ENCODE data around the gene ALK.
"Not testable (repeated sequence)": the region's sequence is repeated elsewhere in the genome, so short reads cannot be mapped to it uniquely, and the experiment has no call there.

ALK gene

DNA sequence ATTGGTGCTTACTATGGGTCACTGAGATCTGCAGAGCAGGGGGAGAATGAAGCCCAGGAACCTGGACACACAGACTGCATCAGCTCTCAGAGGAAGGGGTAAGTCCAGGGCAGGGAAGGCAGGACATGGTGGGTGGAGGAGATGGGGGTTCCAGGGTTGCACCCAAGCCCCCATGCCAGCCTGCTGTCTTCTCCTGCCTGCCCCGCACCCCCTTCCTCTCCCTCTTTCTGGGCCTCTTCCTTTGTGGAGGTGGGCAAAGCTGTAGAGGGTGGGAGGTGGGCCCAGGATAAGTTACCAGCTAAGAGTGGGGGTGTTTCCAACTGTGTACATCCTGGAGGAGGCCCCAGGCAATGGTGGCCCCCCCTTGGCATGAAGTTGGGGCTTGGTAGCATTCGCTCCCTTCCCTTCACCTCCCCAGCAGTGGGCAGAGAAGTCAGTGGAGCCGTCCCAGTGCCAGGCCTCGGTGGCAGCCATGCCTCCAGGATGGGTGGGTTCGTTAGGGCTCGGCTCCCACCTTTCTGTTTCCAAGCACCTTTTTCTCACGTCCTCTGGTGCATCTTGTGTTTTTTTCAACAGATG lies 674.0 kb downstream of the ALK start:
- no peak overlapping the region for H3K4me3 ChIP-seq (ENCODE audit: low read depth, low read length)
- no peak for TF ChIP-seq POLR2A (IDR thresholded peaks at IDR 0.05; ENCODE audit: extremely low read depth, insufficient read length)
- no peak for TF ChIP-seq MAX (IDR thresholded peaks at IDR 0.05; ENCODE audit: low read depth, low read length)
- TF ChIP-seq, protein P1, sequence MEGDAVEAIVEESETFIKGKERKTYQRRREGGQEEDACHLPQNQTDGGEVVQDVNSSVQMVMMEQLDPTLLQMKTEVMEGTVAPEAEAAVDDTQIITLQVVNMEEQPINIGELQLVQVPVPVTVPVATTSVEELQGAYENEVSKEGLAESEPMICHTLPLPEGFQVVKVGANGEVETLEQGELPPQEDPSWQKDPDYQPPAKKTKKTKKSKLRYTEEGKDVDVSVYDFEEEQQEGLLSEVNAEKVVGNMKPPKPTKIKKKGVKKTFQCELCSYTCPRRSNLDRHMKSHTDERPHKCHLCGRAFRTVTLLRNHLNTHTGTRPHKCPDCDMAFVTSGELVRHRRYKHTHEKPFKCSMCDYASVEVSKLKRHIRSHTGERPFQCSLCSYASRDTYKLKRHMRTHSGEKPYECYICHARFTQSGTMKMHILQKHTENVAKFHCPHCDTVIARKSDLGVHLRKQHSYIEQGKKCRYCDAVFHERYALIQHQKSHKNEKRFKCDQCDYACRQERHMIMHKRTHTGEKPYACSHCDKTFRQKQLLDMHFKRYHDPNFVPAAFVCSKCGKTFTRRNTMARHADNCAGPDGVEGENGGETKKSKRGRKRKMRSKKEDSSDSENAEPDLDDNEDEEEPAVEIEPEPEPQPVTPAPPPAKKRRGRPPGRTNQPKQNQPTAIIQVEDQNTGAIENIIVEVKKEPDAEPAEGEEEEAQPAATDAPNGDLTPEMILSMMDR (IDR thresholded peaks at IDR 0.05; ENCODE audit: low read depth, low read length) = no peak
- no peak for TF ChIP-seq MYC (IDR thresholded peaks at IDR 0.05; ENCODE audit: low read depth, low read length)
- DNase-seq (ENCODE audit: low read depth) = no peak

- TF ChIP-seq, protein P1 (IDR thresholded peaks at IDR 0.05; ENCODE audit: low read depth, low read length) = no peak
- no peak for TF ChIP-seq POLR2A (IDR thresholded peaks at IDR 0.05; ENCODE audit: extremely low read depth, insufficient read length)
- TF ChIP-seq MYC (IDR thresholded peaks at IDR 0.05; ENCODE audit: low read depth, low read length) = no peak
- TF ChIP-seq MAX (IDR thresholded peaks at IDR 0.05; ENCODE audit: low read depth, low read length) = no peak
- H3K4me3 ChIP-seq (ENCODE audit: low read depth, low read length) = no peak overlapping the region
- peak; percentile 23 for DNase-seq (ENCODE audit: low read depth)
These were observed 674.7 kb downstream of the ALK start for GRCh38 chr2:29246383-29247300.

GRCh38 chr2:29245742-29246382 lies 675.5 kb downstream of the ALK start:
- no peak overlapping the region for H3K4me3 ChIP-seq (ENCODE audit: low read depth, low read length)
- peak; percentile 36 for DNase-seq (ENCODE audit: low read depth)
- no peak for TF ChIP-seq MYC (IDR thresholded peaks at IDR 0.05; ENCODE audit: low read depth, low read length)
- TF ChIP-seq, protein P1 (IDR thresholded peaks at IDR 0.05; ENCODE audit: low read depth, low read length) = no peak
- no peak for TF ChIP-seq MAX (IDR thresholded peaks at IDR 0.05; ENCODE audit: low read depth, low read length)
- TF ChIP-seq POLR2A (IDR thresholded peaks at IDR 0.05; ENCODE audit: extremely low read depth, insufficient read length) = no peak

DNA sequence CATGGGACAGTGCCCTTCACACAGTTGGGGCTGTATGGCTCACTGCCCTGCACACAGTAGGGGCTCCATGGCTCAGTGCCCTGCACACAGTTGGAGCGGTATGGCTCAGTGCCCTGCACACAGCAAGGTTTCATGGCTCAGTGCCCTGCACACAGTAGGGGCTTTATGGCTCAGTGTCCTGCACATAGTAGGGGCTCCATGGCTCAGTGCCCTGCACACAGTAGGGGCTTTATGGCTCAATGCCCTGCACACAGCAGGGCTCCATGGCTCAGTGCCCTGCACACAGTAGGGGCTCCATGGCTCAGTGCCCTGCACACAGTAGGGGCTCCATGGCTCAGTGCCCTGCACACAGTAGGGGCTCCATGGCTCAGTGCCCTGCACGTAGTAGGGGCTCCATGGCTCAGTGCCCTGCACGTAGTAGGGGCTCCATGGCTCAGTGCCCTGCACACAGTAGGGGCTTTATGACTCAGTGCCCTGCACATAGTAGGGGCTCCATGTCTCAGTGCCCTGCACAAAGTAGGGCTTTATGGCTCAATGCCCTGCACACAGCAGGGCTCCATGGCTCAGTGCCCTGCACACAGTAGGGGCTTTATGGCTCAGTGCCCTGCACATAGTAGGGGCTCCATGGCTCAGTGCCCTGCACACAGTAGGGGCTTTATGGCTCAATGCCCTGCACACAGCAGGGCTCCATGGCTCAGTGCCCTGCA lies 676.2 kb downstream of the ALK start:
- H3K4me3 ChIP-seq (ENCODE audit: low read depth, low read length); DNase-seq (ENCODE audit: low read depth): not testable (repeated sequence)

DNA sequence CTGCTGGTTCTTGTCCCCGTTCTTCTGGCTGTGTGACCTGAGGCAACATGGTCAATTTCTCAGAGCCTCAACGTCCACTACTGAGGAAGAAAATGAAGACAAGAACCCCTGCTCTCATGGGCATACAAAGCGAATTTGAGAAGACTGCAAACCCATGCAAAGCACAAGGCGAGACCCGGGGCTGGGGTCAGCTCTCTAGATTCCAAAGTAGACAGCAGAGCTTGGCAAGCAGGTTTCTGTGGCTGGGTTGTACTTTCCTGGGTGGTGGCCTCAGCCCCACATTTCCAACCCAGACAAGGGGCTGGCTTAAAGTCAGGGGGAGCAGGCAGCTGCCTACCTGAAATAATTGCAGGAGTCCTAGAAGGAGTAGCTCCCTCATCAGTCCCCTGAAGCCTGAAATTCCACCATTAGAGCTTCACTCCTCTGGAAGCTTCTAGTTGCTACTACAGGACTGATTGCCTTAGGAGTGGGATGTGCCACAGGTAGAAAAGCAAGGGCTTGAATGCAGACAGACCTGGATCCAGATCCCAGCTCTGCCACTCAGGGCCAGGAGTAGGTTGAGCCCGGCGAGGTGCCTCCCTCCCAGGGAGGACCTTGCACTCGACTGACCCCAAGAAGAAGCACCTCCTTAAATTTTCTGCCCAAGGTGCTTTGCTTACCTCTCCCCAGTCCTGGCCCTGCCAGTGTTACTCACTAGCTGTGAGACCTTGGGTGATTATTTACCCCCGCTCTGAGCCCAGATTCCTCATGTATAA lies 678.6 kb downstream of the ALK start:
- DNase-seq (ENCODE audit: low read depth) = no peak
- no peak overlapping the region for H3K4me3 ChIP-seq (ENCODE audit: low read depth, low read length)
- TF ChIP-seq, protein P1 (IDR thresholded peaks at IDR 0.05; ENCODE audit: low read depth, low read length) = no peak

Measured in NB4 (cell line).